NCI-H774 (cell line): Measurements from ENCODE around the gene MICAL2.
"Not testable (repeated sequence)": the region's sequence is repeated elsewhere in the genome, so short reads cannot be mapped to it uniquely, and the experiment has no call there.

Experiments
- DNase-seq: peaks from one replicate; lab custom pipeline; 2025; lab: John Stamatoyannopoulos, UW

MICAL2 gene

DNA sequence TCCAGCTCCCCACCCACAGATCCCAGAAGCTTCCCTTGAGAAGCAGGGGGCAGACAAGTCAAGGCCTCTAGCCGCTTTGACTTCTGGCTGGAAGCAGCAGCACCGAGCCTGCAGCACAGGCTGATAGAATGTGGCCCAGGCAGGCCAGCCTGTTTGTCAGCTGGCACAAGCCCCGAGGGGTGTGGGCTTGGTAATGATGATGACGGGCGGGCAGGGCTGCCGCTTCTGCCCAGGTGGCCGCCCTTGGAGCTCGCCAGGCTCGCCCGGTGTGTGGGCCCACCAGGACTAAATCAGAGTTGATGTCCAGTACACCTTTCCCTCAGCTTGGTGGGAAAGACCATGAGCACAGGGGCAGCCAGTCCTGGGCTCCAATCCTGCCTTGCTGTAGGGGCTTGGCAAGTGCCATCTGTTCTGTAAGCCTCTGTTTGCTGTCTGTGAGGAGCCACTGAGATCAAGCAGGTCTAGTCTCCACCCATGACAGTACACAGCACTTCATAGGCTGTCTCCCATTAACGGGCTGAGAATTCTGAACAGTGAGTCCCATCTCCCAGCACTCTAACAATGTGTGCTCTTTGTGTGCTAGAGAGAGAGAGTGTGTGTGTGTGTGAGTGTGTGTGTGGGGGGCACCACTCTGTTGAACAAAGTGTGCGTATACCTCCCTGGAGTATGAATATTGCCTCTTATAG, 26.8 kb downstream of the MICAL2 start:
- DNase-seq: no peak

DNA sequence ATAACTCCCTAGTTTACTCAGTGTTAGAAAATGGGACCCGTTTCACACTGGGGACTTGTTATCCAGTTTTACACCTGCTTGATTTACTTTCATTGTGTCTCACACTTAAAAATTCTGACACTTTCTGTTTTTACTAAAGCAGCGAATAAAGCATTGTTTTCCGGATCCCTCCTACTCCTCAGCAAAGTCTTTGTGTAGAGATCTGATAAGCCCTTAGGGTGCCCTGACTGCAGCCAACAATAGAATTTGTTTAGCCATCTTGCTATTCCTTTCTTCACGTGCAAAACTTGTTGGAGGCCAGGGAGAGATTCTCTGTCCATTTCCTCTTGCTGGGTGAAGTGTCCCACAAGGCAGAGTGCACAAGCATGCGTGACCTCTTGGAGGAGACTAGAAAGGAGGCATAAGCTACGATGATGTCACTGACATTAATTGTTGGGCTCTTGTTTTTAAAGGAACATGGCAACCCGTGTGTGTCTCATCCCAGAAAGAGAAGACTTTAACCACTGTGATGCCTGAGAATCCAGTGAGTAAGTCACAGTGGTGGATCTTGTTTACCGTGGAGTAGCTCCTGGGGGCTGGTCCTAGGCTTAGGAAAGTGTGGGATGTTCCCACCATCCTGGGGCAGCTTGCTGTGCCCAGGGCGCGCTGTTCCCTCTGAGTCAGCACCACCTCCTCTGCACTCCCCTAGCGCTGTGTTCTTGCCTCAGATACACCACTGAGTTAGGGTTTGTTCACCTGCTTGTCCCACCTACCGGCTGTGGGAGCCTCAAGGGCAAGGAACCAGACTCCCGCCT, 27.7 kb downstream of the MICAL2 start:
- DNase-seq: no peak

DNA sequence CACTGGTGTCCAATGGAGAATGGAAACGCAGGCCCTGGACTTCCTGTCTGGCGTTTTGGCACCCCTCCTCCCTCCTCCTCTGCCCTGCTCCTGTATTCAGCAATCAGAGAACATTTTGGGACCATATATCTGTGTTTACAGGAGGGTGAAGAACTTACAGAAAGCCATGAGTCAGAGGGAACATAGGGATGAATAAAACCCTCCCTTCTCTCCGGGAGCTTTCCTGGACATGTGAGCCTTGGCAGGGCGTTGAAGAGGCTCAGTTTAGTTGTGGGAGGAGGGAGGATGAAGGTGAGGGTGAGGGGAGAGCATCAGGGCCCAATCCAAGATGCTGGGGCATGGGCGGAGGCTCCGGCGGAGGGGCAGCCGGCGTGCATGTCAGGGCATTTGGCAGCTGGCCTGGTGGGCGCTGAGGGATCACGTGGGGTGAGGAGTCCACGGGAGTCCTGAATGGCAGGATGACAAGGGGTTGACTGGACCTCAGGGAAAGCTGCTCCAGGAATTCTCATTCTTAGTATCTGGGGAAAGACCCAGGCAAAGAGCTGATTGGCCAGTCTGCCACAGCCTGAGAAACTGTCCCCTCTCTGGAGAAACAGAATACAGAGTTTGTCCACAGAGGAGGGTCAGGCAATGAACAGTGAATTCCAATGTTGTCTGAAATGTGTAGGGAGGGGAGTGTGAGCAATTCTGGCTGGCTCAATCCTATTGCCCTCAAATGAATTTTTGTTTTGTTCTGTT, 28.9 kb downstream of the MICAL2 start:
- no peak for DNase-seq

DNA sequence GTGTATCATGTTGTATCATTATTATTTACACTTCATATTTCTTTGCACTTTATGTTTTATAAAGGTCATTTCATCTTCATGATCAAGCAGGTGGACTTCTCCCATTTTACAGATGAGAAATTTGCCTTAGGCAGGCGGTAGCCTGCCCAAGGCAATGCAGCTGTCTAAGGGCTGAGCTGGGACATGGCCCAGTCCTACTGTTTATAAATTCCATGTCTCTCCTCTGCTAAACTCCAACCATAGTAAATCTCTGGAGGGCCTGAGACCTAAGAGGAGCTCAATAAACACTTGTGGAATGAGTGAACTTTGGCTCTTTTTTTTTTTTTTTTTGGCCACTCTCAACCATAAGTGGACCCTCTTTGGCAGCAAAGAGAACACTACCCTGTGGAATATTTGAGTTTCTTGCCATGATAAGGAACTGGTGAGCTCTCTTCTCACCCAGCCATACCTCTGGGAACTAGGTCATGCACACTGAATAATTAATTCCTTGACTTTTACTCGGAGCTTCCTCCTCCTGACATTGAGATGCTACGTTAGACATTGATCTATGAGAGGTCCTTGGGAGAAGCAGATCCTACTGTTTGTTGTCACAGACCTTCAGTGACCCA, 29.9 kb downstream of the MICAL2 start:
- no peak for DNase-seq

DNA sequence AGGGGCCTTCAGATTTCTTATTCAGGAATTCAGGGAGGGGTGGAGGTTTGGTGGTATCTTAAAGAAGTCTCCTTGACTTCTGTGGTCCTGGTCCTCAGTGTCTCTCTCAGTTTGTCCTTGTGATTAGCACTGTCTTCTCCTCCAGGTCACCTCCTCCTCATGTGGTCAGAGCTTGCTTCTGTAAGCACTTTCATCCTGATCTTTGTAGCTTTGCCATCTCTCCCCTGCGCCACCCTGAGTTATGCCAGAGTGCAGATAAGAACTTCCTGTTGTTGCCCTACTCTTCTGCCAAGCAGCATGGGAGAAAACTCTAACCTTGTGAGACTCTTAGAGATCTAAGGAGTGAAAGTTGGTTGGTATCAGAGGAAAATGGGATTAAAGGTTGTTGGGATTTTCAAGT, 30.9 kb downstream of the MICAL2 start:
- DNase-seq: no peak

DNA sequence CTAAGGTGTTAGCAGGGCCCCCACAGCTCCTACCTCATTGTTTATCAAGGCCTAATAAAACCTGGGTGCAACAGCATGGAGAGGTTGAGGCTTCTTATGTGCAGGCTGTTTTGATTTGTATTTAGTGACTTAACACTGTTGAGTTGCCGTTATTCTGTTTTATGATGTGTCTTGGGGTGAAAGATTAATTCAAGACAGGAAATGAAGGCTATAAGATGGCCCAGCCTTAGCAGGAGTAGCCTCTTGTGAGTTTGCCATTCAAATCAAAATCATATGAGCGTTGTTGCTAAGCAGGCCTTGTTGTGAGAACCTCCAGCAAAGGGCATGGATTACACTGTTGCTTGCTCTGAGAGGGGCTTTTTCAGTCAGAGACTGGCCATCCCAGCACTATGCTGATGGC, 31.8 kb downstream of the MICAL2 start:
- no peak for DNase-seq

DNA sequence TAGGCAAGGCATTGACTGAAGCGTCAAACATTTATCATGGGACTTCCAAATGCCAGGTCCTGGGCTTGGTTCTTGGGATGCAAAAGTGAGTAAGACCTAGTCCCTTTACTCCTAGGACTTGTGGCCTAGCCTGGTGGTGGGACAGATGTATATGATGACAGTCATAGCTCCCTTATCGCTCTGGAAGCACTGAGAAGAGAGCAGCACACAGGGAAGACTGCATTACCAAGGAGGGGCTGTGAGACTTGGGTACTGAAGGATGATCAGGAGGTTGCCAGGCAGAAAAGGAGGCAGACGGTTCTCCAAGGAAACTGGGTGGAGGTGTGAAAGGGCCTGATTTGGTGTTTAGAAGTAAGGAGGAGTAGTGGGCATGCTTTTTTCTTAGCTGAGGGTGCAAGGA, 32.5 kb downstream of the MICAL2 start:
- DNase-seq: no peak

DNA sequence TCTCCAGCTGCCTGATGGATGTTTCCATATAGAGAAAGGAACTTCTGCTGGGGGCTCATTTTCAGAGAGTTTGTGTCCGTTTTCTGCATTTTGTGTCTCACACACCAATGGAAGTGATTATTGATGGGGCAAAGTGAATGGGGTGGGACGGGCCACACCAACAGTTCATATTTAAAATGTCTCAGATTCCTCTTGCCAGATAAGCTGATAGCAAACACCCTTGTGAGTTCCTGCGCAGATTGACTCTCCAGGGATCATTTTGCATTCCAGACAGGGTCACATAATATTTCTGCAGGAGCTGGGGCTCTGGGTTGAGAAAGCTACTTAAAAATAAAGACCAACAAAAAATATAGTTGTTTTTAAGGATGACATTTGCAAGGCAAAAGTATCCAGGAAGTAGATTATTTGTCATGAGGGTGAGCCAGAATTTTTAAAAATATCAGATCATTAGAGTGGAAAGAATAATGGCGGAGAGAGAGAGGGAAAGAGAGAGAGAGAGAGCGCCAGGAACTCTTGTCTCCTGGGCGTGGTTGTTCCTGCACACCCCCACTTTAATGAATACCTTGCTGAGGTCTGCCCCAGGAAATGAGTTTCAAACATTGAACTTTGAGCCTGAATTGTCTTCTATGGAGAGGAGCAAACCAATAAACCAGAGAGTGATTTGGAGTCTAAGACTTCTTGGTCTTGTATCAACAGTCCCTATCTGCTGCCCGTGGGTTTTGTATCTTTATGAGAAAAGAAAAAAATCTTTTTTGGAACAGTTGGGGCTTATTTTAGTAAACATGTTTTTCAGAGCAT, 33.3 kb downstream of the MICAL2 start:
- no peak for DNase-seq

DNA sequence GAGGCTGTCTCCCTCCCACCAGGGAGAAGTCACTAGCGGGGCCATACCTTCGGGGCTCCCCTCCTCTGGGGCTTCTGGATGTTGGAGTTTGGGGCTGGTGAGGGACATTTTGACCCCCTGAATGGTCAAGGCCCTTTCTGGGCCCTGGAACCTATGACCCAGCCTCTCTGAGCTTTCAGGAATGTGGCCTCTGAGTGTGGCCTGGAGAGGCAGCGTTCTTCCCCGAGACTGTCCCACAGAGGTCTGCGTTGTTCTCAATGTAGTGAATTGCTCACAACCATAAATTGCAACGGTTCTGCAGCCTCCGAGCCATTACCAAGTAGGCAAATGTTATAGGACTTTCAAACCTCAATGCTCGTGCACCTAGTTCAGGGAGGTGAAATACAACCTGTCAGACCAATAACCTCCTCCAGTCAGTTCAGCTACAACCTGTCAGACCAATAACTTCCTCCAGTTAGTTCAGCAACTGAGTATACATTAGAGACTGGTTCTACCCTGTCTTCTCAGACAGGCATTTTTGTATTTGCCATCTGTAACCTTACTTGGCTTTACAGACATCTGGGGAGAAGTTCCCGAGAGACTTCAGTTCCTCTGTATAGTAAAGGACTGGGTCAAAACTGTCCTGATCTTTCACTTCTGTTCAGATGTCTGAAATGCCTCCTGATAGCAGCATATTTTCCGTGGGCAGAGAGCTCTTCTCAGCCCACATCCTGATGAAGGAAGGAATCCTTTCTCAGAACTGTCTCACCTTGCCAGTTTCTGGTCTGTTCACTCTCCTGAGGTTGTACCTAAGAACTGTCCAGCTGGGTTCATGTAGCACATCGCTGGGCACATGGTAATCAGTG, 34.2 kb downstream of the MICAL2 start:
- no peak for DNase-seq

DNA sequence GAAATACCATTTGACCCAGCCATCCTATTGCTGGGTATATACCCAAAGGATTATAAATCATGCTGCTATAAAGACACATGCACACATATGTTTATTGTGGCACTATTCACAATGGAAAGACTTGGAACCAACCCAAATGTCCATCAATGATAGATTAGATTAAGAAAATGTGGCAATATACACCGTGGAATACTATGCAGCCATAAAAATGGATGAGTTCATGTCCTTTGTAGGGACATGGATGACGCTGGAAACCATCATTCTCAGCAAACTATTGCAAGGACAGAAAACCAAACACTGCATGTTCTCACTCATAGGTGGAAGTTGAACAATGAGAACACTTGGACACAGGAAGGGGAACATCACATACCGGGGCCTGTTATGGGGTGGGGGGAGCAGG, 36.3 kb downstream of the MICAL2 start:
- DNase-seq: not testable (repeated sequence)

DNA sequence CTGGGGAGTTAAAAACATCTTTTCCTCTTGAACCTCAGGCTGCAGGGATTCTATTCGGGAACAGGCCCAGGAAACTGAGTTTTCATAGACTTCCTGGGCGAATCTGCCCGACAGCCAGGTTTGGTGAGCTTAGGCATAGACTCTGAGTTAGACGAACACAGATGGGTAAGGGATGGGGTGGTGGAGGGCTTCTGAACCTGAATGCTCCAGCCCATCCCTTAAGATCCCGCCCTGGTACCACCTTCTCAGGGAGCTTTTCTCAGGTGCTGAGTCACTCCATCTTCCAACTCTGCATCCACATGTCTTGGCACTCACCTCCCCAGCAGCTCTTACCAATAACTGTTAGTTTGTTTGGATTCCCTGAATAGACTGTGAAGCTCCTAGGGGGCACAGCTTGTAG, 37.4 kb downstream of the MICAL2 start:
- no peak for DNase-seq

DNA sequence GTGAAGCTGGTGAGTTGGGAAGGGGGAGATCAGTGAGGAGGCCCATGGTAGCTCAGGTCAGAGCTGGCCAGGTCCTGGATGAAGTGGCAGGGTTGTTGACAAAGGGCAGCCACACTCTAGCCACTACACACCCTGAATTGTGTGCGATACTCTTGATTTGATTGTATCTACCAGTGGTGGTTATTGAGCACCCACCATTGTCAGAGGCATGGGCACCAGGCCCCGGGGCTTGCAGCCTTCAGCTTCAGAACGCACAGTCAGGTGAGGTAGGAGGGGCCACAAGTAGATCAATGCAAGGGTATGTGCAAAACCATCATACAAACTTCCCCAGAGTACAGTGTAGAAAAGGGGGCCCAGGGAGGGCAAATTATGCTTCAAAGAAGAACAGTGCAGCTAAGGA, 38.1 kb downstream of the MICAL2 start:
- no peak for DNase-seq

DNA sequence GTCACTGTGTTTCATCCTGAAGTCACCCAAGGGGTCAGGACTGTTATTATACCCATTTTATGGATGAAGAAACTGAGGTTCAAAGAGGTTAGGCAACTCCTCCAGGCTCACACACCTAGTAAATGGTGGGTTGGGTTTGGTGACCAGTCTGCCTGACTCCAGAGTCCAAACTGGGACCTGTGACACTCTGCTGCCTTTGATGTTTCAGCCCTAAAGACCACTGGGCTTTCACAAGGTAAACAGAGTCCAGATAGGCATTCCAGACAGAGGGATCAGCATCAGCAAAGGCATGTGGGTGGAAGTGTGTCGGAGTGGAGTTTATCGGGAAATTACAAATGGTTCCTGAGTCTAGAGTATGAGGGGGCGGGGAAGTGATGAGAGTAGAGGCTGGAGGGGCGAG, 38.5 kb downstream of the MICAL2 start:
- DNase-seq: no peak

DNA sequence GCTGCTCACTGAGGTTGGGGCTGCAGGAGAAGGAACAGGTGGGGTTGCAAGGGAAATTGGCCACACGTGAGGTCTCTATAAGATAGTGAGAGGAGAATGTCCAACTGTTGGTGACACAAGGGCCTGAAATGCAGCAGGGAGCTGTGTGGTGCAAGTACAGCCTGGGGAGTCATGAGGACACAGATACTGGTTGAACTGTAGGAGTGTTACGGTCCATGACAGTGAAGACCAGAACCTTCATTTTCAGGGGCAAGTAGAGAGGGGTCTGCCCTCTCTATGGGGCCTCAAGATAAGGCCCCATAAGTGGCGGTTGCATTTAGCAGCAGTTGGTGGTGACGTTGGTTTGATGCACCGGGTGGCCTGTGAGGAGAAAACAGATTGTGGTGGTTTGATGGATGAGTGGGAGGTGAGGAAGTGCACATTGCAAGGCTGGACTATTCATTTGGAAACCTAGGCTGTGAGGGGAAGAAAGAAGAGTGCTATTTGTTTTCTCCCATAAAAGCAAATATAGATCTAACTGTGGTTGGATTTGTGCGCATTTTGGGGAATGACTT, 39.4 kb downstream of the MICAL2 start:
- DNase-seq: no peak

DNA sequence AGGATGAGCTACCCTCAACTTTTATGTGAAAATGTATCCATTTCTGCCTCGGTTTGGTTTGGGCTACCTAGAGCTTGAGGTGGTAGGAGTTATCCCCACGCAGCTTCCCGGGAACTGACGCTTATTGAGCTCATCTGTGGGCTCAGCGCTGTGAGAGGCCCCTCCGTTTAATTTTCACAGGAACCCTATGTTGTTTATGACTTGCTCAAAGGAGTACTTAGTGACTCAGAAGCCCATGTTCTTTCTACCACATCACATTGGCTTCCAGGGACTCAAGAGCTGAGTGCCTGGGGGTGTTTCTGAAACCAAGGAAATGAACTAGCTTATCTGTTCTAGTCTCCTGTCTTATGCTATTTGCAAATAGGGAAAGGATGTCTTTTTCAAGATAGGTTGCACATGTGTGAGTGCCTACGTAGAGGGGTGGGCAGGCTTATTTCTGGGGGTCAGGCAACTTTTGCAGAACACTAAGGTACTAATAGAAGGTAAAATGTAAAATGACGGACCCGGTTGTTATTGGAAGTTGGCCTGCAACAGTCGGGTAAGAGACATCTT, 40.5 kb downstream of the MICAL2 start:
- DNase-seq: no peak

DNA sequence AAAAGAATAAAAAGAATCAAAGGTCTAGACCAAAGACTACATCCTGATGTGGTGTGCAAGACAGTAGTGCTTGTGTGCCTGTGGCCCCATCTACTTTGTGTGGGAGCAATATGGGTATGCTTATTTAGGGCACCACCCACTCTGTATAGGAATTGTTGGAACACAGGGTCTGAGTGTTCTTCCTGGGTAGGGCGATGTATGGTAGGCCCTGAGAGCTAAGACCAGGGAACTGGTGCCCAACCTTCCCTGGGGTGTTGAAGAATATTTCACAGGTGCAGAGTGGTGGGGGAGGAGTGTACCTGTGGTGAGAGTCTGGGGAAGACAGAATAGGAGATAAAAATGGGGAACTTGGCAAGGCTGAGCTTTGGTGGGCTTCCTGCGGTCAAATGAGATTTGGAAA, 41.9 kb downstream of the MICAL2 start:
- no peak for DNase-seq

DNA sequence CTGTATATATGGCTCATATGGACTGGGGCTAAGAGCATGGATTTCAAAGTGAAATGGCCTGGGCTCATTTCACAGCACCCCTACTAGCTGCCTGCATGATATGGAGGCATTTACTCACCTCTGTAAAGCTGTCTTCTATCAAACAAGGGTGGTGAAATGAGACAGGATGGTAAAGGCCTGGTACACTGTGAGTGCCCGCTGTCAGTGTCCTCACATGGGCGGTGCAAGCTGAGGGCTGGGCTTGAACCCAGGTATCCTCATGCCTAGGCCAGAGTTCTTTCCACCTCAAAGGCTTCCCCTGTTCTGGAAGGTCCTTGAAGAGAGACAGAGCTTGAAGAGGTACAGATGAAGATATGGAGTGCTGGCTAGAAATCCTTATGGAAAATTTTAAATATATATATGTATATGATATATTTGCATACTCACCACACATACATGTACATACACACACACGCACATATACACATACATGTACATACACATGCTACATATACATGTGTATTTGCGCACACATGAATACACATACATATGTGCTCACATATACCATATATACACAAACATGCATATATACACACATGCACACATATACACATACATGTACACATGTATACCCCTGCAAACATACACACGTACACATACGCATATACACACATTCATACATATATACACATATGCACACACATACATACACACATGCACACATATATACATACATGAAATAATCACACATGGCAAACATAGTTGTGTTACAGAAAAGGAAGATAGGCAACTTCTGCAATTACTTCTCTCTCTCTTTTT, 44.7 kb downstream of the MICAL2 start:
- DNase-seq: no peak

DNA sequence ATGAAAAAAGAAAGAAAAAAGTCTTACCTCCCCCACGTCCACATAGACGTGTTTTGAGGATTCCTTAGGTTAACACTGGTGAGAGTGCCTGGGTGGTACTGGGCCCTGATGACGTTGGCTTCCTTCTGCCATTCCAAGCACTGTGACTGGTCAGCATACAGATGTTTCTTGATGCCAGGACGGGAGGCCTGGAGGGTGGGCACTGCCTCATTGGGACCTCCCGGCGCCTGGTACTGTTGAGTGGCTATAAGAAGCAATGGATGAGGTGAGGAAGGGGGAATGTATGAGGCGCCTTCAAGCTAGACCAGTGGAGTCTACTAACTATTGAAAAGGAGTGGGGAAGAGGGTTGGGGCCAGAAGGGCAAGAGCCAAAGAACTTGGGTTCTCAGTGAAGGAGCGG, 45.3 kb downstream of the MICAL2 start:
- no peak for DNase-seq
